Dedifferentiated amniotic fluid mesenchymal stem cell (primary cell): ENCODE results near the gene ARHGEF17.
A peak's percentile ranks its signal among the peaks of the same experiment; 100 is the strongest.

ENCODE experiments used
- DNase-seq: peaks from one replicate; pipeline ENCODE4 v3.0.0-alpha.2; 2016; ENCODE audit errors: extremely low spot score

ARHGEF17 gene

DNA sequence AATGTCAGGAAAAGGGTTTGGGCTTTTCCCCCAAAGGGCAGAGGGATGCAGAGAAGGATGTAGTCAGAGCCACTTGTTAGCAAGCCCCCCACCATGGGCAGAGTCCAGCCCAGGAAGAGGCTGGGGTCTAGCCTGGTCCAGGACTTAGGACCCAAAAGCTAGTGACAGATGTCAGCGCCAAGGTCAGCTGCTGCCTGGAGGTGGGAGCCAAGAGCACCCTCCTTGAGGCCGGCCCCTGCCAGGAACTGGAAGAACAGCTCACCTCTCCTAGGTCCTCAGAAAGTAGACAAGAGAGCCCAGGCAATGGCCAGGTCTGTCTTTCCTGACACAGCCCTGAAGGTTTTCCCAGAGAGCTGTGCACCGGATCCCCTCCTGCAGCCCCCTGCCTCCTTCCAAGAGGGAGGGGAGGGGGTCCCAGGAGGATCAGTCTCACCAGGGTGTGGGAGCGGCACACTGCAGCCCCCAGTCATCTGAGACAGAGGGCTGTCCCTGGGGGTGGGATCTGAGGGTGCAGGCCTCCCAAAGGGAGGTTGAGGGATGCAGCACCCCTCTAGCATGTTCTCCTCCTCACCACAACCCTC lies 14.6 kb upstream of the ARHGEF17 start:
- no peak for DNase-seq

DNA sequence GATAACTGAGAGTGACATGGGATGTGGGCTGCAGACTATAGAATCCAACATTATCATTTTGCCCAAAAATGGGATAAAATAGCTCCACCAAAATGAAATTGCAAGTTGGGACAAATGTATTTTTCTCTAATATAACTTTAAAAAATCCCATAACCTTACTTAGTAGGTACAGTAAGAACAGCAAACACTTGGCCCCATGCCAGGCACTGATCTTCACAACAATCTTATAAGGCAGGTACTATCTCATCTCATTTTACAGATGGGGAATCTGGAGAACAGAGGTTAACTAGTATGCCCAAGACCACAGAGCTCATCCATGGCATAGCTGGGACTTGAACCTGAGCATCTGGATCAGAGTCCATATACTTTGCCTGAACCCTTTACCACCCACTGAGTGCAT lies 13.5 kb upstream of the ARHGEF17 start:
- no peak for DNase-seq

DNA sequence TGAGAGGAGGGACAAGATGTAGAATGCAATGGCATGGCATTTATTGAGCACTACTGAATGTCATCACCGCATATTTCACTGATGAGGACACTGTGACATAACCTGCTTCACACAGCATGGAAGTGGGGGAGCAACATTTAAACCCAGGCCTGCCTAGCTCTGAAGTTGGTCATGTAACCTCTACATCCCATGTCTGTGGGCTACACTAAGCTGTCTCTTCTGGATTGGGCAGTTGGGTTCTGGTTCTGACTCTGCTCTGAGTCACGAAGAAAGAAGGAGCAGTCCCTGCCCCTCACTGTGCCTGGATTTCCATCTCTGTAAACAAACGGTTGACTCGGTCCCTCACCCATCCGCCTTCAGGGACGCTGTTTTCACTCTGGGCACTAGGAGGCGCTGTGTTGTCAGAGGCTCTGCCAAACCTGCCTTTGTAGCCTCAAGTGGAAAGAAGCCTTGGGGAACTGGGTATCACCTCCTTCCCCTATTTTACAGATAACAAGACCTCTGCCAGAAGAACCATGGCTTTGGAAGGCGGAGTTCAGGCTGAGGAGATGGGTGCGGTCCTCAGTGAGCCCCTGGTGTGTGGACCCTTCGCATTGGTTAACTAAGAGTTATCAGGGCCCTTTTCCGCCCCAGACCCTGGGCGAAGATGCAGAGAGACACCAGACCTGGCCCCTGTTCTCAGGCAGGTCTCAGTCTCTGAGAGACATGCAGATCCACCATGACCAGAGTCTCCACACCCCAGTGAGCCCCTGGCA lies 12.7 kb upstream of the ARHGEF17 start:
- DNase-seq: peak; percentile 78

DNA sequence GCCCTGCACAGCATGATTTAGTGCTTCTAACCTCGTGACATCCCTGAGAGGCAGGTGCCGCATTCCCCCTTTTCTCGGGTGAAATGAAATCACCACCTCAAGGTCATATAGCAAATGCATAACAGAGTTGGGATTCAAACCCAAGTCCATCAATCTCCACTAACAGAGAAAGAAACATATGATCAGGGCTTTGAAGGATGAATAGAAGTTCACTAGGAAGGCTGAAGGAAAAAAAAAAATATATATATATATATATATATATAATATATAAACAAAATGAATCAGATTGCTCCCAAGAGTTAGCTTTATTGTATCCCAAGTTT lies 12.1 kb upstream of the ARHGEF17 start:
- no peak for DNase-seq

DNA sequence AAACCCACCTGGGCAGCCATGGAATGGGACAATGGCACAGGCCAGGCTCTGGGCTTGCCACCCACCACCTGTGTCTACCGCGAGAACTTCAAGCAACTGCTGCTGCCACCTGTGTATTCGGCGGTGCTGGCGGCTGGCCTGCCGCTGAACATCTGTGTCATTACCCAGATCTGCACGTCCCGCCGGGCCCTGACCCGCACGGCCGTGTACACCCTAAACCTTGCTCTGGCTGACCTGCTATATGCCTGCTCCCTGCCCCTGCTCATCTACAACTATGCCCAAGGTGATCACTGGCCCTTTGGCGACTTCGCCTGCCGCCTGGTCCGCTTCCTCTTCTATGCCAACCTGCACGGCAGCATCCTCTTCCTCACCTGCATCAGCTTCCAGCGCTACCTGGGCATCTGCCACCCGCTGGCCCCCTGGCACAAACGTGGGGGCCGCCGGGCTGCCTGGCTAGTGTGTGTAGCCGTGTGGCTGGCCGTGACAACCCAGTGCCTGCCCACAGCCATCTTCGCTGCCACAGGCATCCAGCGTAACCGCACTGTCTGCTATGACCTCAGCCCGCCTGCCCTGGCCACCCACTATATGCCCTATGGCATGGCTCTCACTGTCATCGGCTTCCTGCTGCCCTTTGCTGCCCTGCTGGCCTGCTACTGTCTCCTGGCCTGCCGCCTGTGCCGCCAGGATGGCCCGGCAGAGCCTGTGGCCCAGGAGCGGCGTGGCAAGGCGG lies 11.4 kb upstream of the ARHGEF17 start:
- no peak for DNase-seq

DNA sequence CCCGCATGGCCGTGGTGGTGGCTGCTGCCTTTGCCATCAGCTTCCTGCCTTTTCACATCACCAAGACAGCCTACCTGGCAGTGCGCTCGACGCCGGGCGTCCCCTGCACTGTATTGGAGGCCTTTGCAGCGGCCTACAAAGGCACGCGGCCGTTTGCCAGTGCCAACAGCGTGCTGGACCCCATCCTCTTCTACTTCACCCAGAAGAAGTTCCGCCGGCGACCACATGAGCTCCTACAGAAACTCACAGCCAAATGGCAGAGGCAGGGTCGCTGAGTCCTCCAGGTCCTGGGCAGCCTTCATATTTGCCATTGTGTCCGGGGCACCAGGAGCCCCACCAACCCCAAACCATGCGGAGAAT lies 10.9 kb upstream of the ARHGEF17 start:
- no peak for DNase-seq

DNA sequence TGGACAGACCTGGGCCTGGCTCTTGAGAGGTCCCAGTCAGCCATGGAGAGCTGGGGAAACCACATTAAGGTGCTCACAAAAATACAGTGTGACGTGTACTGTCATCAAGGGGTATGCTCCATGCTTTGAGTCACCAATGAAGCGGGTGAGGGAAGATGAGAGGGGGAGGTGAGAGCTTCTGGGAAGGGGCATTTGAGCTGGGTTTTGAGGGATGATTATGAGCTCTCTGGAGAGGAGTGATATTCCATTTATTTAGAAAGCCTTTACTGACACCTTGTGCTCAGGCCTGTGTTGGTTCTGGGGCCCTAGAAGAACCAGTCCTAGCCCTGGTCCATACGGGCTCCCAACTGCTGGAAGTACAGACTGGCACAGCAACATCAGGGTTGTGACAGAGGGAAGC lies 10.4 kb upstream of the ARHGEF17 start:
- DNase-seq: no peak

DNA sequence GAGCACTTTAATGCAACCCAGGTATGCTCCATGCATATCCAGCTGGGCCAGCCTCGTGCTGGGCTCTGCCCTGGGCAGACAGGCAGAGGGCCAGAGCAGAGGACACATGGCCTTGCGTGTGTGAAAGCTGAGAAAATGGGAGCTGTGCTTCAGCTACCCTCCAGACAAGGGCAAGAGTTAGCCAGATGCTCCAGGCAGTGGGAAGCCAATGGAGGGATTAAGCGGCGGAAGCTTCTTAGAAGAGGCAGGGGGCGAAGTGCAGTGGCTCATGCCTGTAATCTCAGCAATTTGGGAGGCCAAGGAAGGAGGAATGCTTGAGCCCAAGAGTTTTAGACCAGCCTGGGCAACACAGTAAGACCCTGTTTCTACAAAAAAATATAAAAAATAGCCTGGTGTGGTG lies 9.8 kb upstream of the ARHGEF17 start:
- DNase-seq: no peak

DNA sequence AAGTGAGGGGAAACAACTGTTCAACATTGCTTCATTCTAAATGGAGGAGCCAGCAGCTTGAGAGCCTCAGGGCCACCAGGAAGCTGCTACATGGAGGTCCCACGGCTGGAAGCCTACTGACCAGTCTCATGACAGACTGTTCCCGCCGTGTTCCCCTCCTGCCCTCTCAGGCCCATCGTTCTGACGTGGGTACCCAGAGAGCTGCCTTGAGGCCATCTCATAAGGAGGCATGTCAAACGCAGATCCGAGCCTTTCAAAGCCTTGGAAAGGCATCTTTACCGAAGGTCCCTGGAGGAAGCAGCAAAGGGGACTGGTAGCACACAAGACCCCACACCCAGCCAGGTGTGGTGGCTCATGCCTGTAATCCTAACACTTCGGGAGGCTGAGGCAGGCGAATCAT lies 8.3 kb upstream of the ARHGEF17 start:
- no peak for DNase-seq

DNA sequence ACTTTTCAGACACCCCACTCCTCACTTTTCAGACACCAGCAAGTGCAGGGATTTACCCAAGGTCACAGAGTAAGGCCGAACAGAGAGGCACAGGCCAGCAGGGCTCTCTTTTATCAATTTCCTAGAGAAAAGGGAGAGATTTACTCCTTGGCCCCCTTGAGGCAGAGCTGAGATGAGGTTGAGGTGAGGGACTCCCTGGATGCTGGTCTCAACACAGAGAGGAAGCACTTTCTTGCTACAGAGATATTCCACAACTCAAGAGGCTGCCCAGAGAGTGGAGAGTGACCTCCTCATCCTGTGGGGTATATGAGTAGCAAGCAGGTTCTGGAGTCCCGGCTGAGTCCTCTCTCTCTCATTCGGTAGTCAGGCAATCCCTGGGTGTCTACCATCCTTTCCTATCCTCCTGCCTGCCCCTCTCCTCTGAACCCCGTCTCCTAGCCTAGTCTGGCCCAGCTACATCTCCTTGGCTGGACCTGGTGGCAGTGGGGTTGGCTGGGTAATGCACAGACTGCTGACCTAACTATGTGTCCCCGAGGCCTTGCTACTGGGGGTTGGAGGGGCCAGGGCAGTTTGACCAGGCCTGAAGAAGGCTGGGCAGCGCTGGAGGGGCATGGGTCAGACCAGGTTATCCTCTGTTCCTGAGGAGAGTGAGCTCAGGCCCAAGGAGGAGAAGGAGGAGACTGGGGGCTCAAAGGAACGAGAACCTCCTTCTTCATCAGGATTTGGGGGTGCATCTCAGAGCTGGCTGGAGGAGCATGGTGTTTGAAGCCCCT lies 1.8 kb upstream of the ARHGEF17 start:
- DNase-seq: no peak

DNA sequence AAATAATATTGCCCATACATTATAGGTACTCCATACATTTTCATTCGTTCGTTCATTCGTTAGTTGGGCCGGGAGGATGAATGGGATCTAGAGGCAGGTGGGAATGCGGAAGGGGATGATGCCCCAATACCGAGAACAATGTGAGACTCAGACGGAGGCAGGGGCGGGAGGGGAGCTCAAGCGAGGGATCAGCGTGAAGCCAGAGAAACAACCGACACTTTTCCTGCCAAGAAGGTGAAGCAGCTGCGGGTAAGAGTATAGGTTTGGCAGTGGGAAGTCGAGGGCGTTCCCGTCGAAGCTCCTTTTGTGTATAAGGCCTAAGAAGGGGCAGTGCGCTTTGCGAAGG lies 1.1 kb upstream of the ARHGEF17 start:
- no peak for DNase-seq

DNA sequence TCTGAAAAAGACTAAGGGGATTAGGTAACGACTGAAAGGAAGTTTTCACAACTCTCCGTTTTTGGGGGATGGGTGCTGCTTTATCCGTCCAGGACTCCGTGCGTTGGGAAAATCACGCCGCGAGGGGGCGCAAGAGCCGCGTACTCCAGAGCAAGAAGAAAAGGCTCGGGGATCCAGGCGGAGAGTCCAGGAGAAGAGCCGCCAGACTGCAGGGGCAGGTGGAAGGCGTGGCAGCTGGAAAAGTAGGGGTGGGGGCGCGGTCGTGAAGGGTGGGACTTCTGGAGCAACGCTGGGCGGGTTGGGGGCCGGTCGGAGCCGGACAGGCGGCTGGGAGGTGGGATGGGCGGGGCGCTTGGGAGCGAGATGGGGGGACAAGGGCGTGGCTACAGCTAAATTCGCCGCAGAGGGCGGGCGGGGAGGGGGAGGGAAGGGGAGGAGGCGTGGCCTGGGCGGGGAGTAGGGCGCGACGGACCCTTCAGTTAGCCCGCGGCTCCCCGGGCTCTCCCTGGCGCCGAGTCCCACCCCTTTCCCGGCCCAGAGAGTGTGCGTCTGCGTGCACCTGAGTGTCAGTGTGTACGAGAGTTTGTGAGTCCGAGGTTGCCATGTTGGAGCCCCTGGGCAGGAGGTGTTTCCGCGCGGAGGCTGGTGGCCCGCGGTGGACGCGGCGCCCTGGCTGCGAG lies 613 bp upstream of the ARHGEF17 start:
- DNase-seq: peak; percentile 97

DNA sequence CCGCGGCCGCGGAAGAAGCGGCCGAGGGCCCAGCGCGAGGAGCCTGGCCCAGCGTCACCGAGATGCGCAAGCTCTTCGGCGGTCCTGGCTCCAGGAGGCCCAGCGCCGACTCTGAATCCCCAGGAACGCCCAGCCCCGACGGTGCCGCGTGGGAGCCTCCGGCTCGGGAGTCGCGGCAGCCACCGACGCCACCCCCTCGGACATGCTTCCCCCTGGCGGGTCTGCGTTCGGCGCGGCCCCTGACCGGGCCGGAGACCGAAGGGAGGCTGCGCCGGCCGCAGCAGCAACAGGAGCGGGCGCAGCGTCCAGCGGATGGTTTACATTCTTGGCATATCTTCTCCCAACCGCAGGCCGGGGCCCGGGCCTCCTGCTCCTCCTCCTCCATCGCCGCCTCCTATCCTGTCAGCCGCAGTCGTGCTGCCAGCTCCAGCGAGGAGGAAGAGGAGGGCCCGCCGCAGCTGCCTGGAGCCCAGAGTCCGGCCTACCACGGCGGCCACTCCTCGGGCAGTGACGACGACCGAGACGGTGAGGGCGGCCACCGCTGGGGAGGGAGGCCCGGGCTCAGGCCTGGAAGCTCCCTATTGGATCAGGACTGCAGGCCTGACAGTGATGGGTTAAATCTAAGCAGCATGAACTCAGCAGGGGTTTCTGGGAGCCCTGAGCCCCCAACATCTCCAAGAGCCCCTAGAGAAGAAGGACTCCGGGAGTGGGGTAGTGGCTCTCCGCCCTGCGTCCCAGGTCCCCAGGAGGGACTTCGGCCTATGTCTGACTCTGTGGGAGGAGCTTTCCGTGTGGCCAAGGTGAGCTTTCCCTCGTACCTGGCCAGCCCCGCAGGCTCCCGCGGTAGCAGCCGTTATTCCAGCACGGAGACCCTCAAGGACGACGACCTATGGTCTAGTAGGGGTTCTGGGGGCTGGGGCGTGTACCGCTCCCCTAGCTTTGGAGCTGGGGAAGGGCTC lies 1.2 kb downstream of the ARHGEF17 start:
- DNase-seq: peak; percentile 97

DNA sequence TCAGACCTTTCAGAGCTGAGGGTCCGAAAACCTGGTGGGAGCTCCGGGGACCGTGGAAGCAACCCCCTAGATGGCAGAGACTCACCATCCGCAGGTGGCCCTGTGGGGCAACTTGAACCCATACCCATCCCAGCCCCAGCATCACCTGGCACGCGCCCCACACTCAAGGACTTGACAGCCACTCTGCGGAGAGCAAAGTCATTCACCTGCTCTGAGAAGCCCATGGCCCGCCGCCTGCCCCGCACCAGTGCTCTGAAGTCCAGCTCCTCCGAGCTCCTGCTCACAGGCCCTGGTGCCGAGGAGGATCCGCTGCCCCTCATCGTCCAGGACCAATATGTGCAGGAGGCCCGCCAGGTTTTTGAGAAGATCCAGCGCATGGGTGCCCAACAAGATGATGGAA lies 2.0 kb downstream of the ARHGEF17 start:
- no peak for DNase-seq

DNA sequence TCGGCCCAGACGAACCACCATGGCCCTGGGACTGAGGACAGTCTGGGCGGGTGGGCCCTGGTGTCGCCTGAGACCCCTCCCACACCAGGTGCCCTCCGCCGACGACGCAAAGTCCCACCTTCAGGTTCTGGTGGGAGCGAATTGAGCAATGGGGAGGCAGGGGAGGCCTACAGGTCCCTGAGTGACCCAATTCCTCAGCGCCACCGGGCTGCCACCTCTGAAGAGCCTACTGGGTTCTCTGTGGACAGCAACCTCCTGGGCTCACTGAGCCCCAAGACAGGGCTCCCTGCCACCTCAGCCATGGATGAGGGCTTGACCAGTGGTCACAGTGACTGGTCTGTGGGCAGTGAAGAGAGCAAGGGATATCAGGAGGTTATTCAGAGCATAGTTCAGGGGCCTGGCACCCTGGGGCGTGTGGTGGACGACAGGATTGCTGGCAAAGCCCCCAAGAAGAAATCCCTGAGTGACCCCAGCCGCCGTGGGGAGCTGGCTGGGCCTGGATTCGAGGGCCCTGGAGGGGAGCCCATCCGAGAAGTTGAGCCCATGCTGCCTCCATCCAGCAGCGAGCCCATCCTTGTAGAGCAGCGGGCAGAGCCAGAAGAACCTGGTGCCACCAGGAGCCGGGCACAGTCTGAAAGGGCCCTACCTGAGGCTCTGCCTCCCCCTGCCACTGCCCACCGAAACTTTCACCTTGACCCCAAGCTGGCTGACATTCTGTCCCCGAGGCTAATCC lies 2.8 kb downstream of the ARHGEF17 start:
- DNase-seq: no peak

DNA sequence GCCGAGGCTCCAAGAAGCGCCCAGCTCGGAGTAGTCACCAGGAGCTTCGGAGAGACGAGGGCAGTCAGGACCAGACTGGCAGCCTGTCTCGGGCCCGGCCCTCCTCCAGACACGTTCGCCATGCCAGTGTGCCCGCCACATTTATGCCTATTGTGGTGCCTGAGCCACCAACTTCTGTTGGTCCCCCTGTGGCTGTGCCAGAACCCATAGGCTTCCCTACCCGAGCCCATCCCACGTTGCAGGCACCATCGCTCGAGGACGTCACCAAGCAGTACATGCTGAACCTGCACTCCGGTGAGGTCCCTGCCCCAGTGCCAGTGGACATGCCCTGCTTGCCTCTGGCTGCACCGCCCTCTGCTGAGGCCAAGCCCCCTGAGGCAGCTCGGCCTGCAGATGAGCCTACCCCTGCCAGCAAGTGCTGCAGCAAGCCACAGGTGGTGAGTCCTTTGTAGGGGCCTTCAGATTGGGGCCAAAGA lies 3.4 kb downstream of the ARHGEF17 start:
- no peak for DNase-seq

DNA sequence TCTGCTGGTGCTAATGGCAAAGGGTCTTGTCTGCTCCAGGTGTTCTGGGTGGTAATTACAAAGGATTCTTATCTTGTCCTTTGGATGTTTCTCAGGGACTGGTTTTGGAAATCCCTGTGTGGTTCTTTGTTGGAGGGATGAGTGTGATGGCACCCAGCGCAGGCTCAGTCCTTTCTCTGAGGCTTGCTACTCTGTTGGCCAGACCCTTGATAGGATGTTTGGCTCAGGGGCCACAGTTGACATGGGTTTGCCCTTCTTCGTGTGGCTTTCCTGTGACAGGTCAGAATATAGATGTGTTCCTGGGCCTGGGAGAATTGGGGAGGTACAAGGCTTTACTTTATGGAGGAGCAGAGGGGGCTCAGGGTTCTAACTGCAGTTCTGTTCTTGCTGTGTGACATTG lies 4.0 kb downstream of the ARHGEF17 start:
- no peak for DNase-seq

DNA sequence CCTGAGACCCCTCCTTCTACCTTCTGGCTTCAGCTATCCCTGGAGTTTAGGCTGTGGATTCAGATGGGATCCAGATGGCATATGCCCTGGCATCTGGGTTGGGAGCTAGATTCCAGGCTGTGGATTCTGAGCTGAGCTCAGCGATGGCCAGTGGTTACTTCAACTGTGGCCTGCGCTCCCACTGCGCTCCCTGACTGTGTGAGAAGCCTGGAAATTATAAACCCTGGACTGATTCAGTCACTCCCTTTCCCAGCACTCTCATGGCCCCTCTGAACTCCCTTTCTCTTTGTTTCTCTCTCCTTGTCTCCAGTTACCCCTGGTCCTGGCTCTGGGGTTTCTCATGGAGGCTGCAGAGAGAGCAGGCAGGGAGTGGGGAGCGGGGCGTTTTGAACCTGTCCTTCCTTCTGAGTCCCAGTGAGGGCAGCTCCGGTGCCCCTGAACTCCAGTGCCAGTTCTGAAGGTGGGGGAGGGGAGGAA lies 4.8 kb downstream of the ARHGEF17 start:
- DNase-seq: no peak

DNA sequence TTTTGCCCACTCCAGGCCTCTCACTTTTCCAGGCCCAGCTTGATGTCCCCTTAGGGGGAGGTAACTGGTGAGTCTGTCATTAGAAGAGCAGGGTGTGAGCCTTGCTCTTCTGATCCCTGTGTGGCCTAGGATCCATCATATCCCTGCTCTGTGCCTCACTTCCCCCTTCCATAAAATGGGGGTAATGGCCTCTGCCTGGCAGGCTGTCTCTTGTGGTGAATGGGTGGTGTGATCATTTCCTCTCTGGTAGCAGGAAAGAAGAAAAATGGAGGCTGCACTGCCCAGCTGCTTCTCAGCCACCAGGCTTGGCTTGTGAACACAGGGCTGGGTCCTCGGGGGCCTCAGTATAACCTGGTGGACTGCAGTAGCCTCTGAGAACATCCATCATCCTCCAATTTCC lies 5.6 kb downstream of the ARHGEF17 start:
- no peak for DNase-seq
